ENCODE data around the gene ERICH6. TPM values are rescaled to one million over a fixed set of nuclear protein-coding genes. Genes with fewer than 3 reads are reported as not detected.

ERICH6 gene
- total RNA-seq (2022; extraction: Qiagen RNA extraction): 0.10 TPM in 1 of 5 replicates, not detected in the others

GRCh38 chr3:150703756-150704344, at the start of gene ERICH6:
Gene ERICH6, minus strand, starts transcription at chr3:150703920. Its CDS starts 22 bp downstream, at chr3:150703898.

Other genes starting within 250 kb of the ERICH6 start
- gene SERP1, start 157.4 kb downstream of the ERICH6 start, total RNA-seq (2022; extraction: Qiagen RNA extraction): 52.0 to 112 TPM (median 99.8 TPM) in 5 replicates
- 58.5 to 96.4 TPM (median 65.2 TPM) in 5 replicates for gene EIF2A, start 157.1 kb downstream of the ERICH6 start, total RNA-seq (2022; extraction: Qiagen RNA extraction)
- 98.0 to 102 TPM (median 100 TPM) in 5 replicates for gene SELENOT, start 100.6 kb downstream of the ERICH6 start, total RNA-seq (2022; extraction: Qiagen RNA extraction)
- 14.4 to 17.9 TPM (median 17.8 TPM) in 5 replicates for gene SIAH2, start 59.2 kb upstream of the ERICH6 start, total RNA-seq (2022; extraction: Qiagen RNA extraction)
- gene MINDY4B, start 201.5 kb upstream of the ERICH6 start, total RNA-seq (2022; extraction: Qiagen RNA extraction): not detected in 5 replicates